ENCODE results near the gene GPC6.
"Not testable (repeated sequence)": the region's sequence is repeated elsewhere in the genome, so short reads cannot be mapped to it uniquely, and the experiment has no call there.

Gene GPC6

DNA sequence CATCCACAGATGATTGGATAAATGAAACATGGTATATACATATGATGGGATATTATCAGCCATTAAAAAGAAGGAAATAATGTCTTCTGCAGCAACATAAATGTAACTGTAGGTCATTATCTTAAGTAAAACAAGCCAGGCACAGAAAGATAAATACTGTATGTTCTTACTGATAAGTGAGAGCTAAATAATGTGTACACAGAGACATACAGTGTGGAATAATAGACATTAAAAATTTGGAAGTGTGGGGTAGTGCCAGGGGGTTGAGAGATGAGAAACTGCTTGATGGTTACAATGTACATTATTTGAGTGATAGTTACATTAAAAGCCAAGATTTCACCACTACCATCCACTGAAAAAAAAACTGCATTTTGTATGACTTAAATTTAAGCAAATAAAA lies 26.0 kb upstream of the GPC6 start:
- H3K4me3 ChIP-seq (ENCODE audit: low read length), result no peak overlapping the region

DNA sequence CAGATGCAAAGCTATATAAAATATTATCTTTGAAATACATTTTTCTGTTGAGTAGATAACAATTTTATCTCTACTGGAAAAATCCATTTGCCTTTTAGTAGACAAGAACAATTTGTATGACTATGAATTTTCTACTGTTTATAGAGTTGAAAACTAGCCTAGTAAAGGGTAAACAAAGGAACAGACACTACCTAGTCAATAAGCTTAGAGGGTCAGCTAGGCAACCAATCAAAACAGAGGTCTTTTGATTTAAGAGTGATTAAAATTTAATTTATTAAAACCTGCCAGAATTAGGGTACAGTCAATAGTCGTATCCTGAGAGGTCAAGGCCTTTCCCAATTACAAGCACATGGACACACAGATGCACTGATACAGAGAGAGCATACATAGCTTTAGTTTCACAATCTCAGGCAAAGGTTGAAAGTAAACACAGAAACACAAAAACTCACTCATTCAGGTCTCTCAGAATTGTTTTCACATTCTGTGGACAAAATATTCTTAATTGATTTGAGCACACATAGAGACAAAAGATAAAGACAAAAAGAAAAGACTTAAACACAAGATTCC lies 24.5 kb upstream of the GPC6 start:
- no peak for DNase-seq (ENCODE audit: low read depth)
- TF ChIP-seq, protein P1, sequence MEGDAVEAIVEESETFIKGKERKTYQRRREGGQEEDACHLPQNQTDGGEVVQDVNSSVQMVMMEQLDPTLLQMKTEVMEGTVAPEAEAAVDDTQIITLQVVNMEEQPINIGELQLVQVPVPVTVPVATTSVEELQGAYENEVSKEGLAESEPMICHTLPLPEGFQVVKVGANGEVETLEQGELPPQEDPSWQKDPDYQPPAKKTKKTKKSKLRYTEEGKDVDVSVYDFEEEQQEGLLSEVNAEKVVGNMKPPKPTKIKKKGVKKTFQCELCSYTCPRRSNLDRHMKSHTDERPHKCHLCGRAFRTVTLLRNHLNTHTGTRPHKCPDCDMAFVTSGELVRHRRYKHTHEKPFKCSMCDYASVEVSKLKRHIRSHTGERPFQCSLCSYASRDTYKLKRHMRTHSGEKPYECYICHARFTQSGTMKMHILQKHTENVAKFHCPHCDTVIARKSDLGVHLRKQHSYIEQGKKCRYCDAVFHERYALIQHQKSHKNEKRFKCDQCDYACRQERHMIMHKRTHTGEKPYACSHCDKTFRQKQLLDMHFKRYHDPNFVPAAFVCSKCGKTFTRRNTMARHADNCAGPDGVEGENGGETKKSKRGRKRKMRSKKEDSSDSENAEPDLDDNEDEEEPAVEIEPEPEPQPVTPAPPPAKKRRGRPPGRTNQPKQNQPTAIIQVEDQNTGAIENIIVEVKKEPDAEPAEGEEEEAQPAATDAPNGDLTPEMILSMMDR (conservative IDR thresholded peaks at IDR 0.05; ENCODE audit: low read length), result no peak
- no peak overlapping the region for H3K4me3 ChIP-seq (ENCODE audit: low read length)

More for the DNA sequence above, 26.0 kb upstream of the GPC6 start:
- no peak for DNase-seq (ENCODE audit: low read depth)
- TF ChIP-seq, protein P1 (conservative IDR thresholded peaks at IDR 0.05; ENCODE audit: low read length), result no peak

DNA sequence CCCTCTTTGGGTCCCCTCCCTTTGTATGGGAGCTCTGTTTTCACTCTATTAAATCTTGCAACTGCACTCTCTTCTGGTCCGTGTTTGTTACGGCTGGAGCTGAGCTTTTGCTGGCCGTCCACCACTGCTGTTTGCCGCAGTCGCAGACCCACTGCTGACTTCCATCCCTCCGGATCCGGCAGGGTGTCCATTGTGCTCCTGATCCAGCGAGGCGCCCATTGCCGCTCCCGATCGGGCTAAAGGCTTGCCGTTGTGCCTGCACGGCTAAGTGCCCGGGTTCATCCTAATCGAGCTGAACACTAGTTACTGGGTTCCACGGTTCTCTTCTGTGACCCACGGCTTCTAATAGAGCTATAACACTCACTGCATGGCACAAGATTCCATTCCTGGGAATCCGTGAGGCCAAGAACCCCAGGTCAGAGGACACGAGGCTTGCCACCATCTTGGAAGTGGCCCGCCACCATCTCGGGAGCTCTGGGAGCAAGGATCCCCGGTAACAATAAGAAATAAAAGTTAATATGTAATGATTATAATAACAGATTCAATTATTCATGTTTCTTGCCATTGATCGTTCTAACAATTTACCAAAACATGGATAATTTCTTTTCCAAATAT lies 19.7 kb upstream of the GPC6 start:
- DNase-seq (ENCODE audit: low read depth); H3K4me3 ChIP-seq (ENCODE audit: low read length): not testable (repeated sequence)

DNA sequence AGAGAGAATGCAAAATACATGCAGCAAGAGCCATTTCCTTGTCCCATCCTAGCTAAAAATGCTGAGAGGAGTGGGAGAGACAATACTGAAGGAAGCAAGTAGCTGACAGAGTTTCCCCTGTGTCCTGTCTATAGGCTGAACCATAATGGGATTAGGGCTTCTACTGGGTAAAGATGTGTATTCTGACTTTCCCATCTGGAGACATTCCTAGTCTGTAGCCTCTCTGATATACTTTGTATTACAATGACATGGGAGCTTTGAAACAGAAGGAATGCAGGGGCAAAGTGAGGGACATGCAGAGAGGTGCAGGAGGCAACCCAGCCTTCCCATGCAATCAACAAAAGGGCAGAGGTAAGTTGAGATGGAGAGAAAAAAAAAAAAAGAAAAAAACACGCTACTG lies 10.5 kb upstream of the GPC6 start:
- no peak overlapping the region for H3K4me3 ChIP-seq (ENCODE audit: low read length)
- TF ChIP-seq, protein P1 (conservative IDR thresholded peaks at IDR 0.05; ENCODE audit: low read length), result no peak
- DNase-seq (ENCODE audit: low read depth), result no peak

DNA sequence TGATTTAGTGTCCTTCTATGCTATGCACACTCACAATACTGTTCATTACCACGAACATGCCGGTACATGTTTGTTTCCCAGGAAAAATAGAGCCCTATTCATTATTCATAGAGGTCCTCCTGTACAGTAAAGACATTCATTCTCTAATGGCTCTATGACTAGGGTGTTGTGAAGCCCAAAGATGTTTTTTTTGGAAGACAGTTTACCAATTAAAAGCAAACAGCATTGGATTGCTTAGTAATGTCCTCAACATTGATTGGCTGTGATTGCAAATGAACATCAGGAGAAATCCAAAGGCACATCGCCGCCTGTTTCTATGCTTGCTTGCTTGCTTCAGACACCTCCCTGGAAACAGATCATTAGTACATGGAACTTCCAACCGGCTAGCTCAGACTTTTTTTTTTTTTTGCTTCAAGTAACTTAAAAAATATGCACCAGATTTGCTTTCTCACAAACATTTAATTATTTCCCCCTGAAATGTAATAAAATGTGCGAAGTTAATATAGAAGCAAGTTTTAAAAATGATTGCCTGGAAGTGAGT lies 8.8 kb upstream of the GPC6 start:
- TF ChIP-seq, protein P1 (conservative IDR thresholded peaks at IDR 0.05; ENCODE audit: low read length), result no peak
- no peak overlapping the region for H3K4me3 ChIP-seq (ENCODE audit: low read length)
- DNase-seq (ENCODE audit: low read depth), result peak; percentile 14

DNA sequence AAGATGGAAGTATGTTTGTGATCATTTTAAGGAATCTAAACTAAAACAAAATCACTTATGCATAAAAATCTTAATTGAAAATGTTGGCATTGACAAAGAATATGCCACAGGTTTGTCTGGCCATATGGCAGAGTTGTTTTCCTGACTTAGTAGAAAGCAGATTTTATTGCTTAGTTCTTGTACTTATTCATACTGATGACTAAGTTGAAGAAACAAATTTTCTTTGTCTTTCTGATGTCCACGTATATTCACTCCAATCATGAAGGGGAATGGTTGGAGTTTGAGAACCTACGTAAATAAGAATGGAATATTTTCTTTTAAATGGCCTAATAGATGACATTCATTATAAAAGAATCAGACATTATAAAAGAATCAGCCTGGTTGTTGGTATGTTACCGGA lies 8.0 kb upstream of the GPC6 start:
- DNase-seq (ENCODE audit: low read depth), result no peak
- TF ChIP-seq, protein P1 (conservative IDR thresholded peaks at IDR 0.05; ENCODE audit: low read length), result no peak
- H3K4me3 ChIP-seq (ENCODE audit: low read length), result no peak overlapping the region

DNA sequence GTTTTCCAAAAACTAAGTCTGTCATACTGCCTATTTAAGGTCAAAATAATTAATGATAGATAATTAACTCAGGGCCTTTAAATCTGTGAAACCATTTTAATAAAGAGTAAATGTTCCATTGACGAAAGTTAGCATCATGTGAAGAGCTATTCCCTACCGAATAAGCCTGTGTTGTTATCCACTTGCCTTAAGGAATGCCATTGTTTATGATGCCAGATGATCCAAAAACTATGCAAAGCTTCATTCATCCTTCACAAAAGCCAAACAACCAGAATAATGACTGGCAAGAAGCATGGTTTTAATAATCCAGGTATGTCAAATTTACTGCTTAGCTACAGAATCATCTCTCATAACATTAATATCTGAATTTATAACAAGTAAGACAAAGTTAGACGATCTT lies 6.5 kb upstream of the GPC6 start:
- TF ChIP-seq, protein P1 (conservative IDR thresholded peaks at IDR 0.05; ENCODE audit: low read length), result no peak
- DNase-seq (ENCODE audit: low read depth), result no peak
- H3K4me3 ChIP-seq (ENCODE audit: low read length), result no peak overlapping the region
